Left forelimb (tissue), 1 donor: ENCODE results near the gene NPY5R.
A peak's percentile ranks its signal among the peaks of the same experiment; 100 is the strongest.

Experiments
- DNase-seq: peaks from one replicate; pipeline ENCODE4 v3.0.0-alpha.2; 2018; ENCODE audit warnings: low spot score

The NPY5R gene

DNA sequence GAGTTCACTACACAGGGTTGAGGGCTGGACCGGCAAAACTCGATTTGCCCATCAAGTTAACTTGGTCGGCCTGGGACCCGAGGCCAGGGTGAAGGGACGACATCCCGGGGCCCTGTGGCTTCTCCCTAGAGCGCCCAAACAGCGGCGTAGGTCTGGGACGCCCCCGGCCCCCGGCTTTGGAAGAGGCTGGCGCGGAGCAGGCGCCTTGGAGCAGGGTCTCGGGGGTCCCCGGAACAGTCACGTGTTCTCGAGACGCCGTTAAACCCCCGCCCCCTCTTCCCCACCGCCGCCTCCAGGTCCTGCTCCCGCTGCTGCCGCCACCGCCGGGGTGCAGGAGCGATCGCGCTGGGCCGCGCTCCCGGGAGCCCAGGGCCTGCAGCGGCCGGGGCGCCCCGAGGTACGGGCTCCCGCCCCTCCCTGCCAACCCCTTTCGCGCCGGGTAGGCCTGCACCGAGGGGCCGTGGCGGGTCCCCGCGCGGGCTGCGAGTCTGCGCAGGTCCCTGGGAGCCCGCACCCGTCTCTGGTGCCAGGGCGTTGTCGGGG, at the start of gene NPY5R:
TSS of gene NPY5R (plus strand) at position 289 of the 543 bp plus-strand sequence. CDS start 6,382 bp downstream, outside the sequence.
- no peak for DNase-seq

DNA sequence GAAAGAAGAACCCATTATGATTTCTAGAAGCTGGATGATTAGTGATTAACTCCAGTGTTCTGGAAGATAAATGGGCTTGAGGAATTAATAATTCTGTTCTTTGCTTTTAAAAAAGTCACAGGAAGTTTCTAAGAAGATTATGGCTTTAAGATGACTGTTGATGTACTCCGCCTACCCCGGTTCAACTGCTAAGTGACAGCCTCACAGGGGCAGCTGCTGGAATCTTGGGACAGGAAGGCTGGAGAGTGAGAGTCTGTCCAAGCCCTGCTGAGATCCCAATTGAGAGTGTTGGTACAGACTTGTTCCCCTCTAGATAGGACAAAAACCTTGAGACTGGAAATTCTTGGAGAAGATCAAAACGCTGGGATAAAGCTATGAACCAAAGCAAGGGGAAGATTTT, 48.6 kb upstream of the NPY5R start:
- DNase-seq = no peak

DNA sequence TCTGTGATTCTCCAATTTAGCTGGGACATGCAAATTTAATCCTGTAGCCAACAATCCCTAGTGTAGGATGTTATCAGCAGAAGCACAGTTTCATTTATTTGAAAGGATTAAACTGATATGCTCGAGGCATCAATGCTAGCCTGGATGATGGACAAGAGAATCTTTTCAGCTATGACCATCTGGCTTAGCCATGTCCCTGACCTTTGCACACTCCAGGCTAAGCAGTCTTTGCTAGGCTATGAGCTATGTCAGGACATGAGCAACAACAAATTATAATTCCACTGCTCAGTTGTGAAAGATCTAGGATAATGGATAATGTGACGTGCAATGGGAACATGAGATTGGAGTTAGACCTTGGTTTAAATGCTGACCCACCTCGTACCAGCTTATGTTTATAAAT, 43.2 kb upstream of the NPY5R start:
- no peak for DNase-seq

DNA sequence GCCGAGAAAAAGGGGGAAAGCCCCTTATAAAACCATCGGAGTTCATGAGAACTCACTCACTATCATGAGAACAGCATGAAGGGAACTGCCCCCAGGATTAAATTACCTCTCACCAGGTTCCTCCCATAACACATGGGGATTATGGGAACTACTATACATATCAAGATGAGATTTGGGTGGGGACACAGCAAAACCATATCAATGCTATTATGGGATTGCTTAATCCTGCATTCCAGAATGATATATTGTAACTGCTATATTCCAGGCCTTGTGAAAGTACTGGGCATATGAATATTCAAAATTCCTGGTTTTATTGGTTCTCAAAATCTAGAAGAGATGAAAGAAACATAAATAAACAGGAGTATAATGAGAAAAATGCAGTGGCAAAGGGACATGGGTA, 40.6 kb upstream of the NPY5R start:
- no peak for DNase-seq

DNA sequence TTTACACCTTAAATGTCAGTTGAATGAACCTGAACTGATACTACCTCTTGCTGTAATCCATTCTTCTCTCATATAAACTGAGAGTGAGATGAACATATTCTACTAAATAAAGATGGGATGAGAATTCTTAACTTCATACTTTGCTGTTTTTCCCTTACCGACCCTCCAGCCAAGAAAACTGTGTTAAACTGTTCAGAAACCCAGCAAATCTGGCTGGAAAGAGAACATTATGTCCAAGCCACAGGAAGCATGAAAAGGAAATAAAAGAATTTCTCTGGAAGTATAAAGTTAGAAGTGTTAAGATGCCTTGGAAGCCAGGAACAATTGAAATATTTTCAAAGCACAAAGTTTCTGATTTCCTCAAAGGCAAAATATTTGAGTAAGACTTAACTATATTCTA, 34.2 kb upstream of the NPY5R start:
- no peak for DNase-seq

DNA sequence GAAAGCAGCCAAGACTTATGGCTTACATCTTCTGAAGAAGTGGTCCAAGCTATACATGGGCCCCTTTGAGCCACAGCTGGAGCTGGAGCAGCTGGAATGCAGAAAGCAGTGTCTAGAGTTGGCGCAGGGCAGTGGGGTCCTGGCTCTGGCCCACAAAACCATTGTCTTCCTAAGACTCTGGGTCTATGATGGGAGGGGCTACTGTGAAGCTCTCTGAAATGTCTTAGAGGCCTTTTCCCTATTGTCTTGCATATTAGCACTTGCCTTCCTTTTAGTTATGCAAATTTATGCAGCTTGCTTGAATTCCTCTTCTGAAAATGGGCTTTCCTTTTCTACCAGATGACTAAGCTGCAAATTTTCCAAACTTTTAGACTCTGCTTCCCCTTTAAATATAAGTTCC, 26.6 kb upstream of the NPY5R start:
- no peak for DNase-seq

DNA sequence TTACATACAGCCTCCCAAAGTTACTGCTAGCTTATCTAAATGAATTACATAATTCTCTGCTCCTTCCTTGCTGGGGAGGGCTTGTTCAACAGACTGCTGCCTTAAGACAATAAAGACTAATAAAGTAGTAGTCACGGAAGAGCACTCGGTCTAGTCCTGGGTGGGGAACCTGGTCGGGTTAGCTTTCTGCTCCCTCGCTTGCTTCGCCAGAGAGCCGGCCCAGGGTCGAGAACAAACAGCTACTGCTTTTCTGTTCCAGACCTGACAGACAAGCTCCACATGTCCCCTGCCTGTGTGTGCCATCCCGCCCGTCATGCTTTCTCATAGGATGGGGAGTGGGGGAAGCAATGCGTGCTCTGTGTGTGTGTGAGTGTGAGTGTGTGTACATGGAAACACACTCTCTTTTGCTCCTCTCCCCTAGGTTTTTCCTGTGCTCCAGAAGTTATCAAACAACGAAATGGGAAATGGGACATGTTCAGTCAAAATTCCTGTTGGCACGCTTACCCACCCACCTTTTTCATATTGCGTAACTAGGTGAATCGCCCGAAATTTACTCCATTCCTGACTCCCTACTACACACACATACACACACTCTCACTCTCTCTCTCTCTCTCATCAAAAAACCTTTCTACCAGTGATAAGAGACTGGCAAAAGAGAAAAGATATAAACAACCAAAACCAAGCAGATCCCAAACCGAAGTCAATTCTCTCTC, 12.6 kb upstream of the NPY5R start:
- no peak for DNase-seq

DNA sequence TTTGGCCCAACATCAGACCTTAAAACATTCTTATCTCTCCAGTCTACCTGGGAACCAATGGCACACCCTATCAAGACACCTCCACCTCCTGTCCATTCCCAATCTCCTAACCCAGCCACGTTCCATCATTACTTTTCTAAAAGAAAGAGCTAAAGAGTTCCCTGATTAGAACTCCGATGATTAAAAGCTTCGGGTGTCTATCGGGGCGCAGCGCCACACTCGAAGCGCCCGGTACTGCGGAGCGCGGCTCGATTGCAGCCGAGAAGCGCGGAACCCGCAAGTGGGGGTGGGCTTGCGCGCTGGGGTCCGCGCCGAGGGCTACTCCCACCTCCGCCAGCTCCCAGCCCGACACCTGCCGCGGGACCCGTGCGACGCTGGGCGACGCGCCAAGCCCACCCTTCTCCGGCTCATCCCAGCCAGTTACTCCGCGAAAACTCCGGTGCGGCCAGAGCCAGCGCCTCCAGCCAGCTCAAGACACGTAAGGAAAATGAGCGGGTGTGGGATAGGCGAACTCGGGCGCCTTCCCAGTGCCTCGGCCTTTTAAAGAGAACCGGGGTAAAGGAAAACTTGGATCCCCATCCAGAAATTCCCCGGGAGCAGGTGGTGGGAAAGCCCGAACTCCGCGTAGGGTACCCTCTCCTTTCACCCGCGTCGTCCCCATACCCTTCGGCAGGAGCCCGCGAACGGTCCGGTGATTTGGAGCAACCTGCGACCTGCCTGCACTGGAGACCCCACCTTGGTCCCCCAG, 11.9 kb upstream of the NPY5R start:
- peak; percentile 72 for DNase-seq

DNA sequence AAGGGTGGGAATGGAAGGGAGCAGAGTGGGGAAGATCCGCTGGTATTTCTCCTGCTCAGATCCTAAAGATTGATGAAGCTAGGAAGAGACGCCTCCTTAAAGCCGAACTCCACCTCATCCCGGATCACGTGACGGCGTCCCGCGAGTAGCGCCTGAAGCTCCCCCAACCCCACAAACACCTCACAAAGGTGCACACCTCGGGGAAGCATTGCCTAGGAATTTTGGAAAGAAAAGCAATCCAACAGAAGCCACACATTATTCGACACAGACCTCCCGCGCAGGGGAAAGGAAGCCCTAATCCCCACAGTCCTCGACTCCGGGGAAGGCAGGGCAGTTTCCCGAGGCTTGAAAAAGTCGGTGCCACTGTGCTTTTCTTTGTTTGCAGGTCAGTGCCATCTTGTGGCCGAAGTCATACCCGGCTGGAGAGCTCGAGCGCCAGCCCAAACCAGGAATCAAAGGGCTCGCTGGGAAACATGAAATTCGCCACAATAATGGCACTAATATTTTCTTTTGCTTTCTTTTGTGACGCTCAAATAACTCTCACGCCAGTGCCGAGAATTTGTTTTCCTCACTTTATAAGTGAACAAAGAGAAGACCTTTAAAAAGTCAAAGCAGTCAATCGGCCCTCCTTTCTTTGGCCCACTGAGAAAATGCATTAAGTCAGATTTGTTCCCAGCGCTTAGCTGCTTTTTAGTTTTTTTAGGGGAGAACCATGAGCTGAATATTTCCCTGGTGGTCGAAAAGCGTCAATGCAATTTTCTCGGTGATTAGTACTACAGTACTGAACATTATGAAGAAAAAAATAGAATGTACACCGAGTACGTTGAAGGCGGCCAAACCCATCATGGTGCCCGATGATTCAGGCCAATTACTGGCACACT, 10.9 kb upstream of the NPY5R start, which contains the start of gene NPY1R:
TSS of gene NPY1R (minus strand) at position 71 of the 881 bp plus-strand sequence. CDS start 6,042 bp downstream, outside the sequence.
- DNase-seq = peak; percentile 88

DNA sequence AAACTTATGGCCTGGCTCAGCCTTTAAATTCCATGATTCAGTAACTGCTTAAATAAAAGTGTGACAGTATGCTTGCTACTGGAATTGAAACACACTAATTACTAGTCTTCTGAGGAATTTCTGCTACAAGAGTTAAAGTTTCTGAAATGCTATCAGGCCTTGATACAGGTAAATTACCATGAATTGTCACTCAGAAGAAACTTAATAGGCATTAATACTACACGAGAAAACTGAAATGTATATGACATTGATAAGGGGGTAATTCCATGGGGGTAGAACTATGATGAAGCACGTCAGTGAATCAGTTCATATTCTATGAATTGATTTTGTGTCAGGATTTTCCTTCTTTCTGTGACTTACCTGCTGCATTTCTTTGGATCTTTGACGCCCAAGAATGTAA, 8.3 kb upstream of the NPY5R start:
- no peak for DNase-seq

DNA sequence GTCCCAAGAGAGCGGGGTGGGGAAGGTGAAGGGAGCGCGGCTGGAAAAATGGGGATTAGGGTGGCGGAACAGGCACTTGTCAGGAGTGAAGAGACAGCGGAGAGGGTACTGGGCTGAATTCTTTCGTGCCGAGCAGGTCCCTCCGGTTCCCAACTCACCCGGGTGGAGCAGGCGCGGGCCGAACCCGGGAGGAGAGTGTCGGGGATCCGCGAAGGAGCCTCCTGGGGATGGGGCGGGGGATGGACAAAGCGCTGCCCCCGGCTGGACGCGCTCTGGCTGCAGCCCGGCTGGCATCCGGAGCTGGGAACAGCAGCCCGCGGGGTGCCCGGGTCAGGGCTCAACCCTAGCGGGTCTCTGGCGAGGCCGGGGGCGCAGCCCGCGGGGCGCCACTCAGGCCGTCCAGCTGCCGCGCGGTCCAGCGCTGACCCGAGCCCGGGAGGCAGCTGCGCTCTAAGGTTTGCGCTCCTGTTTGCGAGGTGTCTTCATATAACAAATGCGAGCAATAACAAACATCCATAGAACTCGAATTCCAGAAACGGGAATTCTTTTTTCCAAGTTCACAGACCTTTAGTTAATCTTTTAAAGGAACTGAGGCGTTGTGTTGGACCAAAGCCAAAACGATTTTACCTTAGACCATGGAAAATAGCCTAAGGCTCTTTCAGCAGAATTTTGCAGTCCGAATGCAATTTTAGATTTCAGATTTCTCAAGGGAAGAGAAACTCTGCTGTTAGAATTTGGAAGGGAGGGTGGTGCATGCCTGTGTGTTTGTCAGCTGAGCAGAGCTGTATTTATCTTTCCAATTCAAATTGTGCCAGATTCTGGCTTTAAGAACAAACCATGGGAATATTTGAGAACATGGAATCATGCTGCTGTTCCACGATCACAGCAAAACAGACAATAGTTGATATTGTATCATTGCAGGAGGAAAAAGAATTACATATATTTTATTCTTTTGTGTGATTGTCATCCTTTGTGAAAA, 744 bp downstream of the NPY5R start:
- DNase-seq = peak; percentile 65

DNA sequence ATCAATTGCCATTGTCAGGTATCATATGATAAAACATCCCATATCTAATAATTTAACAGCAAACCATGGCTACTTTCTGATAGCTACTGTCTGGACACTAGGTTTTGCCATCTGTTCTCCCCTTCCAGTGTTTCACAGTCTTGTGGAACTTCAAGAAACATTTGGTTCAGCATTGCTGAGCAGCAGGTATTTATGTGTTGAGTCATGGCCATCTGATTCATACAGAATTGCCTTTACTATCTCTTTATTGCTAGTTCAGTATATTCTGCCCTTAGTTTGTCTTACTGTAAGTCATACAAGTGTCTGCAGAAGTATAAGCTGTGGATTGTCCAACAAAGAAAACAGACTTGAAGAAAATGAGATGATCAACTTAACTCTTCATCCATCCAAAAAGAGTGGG, 7.0 kb downstream of the NPY5R start:
- DNase-seq = no peak

DNA sequence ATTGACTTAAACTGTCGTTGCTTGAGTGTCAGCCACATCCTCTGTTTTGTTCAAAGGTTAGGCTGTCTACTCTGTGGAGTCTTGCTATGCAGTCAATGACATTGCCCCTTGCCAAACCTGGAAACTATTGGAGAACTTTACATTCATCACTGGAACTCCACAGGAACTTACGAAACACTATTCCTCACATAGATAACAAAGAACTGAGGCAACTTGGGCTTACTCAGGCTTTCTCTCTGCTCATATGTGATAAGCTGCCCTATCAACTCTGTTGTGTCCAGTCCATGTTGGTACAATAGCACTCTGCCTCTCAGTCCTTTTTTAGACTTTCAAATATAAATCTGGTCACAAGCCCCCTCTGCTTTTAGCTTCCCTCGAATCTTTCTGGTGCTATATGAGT, 9.4 kb downstream of the NPY5R start:
- no peak for DNase-seq

DNA sequence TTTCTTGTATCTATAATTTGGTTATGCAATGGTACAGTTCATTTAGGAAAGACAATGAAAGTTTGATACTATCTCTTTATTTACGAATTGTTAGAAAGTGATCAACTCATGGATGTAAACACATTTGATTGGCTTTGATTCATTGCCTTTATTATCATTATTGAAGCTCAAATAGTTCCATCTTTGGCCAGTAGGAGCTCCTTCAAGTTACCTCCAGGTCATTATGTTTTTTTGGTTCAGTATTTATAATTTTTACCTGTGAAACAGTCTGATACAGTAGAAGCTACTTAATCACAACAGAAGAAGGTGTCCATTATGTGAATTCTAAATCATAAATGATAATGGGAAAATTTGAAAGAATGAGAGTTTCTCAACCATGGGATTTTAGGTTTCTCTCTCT, 12.4 kb downstream of the NPY5R start:
- DNase-seq = no peak

DNA sequence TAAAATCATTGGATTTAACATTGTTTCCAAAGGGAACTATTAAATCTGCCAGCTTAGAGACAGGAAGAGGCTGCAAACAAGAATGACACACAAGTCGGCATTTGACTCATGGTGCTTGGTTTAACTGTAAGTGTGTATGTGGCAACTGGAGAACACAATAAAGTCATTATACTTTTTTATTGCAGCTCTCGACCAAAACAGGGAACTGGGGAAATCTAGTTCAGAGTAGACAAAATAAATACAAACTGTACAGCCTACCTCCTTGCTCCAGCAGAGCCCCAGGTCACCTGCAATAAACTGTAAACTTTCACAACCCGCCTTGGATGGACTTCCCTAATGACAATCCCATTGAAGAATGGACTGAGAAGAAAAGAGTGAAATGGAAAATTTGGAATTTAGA, 24.0 kb downstream of the NPY5R start:
- DNase-seq = no peak

DNA sequence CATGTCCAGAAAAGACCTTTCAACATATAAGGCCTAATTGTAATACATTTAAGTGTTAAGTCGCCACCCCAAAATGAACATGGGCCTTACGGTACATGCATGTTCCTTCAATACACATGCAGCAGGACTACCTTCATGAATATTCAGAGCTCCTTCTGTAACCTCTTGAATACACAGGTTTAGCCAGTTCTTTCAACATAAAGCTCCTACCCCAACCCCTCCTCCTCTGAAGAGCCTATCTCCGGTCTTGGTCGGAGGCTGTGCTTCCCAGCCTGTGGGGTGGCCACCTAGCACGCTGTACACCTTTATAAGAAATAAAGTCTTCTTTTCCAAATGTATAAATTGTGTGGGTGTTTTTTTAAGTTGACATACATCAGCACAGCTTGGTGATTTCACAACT, 28.3 kb downstream of the NPY5R start:
- DNase-seq = no peak

DNA sequence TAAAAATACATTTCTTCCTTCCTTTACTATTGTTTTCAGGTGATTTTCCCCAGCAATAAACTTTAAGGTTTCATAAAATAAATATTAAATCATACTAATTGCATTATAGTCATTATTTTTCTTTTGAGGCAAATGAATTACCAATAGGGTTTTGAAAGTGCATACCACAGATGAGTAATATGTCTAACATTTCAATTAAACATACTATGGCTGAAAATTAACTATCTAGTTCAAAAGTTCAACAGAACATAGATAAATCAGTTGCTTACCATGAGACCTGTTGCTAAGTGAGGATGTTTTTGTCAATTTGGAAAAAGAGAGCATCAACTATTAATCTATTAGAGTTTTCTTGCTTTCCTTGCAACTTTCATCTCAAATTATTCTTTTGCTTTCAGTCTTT, 35.0 kb downstream of the NPY5R start:
- no peak for DNase-seq

DNA sequence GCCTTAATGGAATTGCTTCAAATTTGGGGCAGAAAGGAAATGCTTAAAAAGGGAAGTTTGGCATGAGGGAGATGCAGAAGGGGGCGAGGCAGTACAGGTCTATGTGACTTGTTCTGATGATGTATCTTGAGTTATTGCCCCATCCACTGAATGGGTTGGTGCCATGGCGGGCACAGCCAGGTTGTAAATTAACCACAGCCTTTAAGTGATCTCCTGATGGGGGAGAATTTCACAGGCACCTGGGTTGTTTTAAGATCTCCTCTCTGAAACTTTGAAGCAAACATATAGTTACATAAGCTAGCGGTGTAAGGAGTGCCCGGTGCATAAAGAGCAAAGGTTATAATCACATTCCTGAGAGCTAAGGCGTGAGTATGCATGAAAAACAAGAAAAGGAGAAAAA, 37.0 kb downstream of the NPY5R start:
- DNase-seq = no peak

DNA sequence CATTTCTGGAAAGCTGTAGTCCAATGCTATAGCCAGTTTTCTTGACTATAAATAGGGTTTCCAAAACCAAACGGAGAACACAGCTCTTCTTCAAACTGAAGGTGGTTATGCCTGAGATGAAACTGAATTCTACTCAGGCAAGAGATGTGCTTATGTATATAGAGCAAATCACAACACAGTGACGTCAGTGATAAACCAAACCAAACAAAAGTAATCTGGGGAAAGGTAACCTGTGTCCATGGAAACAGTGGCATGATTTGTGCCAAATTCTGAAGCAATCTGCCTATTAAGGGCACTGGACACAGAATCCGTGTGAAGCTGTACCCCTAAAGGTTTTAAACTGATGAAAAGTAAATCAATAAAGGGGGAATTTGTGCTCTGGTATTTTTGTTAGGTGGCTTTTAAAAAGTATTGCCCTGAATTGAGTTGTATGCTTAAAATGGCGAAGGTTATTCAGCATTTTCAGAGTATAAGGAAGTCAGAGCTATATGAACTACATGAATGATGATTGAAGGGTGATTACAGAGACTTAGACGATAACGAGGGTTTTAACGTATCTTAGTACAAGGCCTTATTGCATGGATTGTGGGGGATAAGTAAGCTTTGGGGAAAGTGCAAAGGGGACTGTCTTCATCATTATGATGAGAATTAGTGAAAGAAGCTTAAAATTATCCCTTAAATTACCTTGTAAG, 38.6 kb downstream of the NPY5R start:
- no peak for DNase-seq

DNA sequence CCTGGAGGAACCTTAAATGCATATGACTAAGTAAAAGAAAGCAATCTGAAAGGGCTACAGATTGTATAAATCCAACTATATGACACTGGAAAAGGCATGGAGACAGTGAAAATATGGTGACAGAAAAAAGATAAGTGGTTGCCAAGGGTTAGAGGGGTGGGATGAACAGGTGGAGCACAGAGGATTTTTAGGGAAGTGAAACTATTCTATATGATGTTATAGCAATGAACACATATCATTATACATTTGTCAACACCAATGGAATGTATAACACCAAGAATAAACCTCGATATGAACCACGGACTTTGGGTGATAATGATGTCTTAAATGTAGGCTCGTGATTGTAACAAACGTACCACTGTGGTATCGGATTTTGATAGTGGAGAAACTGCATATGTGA, 40.7 kb downstream of the NPY5R start:
- DNase-seq = no peak
